ENCODE data around the gene EFNA2.

The EFNA2 gene

DNA sequence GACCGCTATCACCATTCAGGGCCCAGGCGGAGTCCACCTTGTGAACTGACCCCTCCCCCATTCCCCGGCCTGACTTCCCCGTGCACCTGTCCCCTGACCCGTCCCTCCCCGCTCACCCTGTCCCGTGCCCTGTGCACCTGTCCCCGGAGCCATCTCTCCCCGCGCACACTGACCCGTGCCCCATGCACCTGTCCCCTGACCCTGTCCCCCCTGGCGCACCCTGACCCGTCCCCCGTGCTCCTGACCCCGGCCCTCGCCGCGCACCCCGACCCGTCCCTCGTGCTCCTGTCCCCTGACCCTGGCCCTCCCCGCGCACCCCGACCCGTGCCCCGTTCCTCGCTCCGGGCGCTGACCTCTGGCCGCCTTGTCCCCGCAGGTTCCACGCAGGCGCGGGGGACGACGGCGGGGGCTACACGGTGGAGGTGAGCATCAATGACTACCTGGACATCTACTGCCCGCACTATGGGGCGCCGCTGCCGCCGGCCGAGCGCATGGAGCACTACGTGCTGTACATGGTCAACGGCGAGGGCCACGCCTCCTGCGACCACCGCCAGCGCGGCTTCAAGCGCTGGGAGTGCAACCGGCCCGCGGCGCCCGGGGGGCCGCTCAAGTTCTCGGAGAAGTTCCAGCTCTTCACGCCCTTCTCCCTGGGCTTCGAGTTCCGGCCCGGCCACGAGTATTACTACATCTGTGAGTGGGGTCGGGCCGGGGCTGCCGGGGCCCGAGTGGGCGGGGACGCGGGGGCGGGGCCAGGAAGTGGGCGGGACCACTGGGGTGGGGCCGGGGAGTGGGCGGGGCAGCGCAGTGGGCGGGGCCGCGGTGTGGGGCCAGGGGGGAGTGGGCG is 9.7 kb downstream of the EFNA2 start:
- TF ChIP-seq, protein P1, sequence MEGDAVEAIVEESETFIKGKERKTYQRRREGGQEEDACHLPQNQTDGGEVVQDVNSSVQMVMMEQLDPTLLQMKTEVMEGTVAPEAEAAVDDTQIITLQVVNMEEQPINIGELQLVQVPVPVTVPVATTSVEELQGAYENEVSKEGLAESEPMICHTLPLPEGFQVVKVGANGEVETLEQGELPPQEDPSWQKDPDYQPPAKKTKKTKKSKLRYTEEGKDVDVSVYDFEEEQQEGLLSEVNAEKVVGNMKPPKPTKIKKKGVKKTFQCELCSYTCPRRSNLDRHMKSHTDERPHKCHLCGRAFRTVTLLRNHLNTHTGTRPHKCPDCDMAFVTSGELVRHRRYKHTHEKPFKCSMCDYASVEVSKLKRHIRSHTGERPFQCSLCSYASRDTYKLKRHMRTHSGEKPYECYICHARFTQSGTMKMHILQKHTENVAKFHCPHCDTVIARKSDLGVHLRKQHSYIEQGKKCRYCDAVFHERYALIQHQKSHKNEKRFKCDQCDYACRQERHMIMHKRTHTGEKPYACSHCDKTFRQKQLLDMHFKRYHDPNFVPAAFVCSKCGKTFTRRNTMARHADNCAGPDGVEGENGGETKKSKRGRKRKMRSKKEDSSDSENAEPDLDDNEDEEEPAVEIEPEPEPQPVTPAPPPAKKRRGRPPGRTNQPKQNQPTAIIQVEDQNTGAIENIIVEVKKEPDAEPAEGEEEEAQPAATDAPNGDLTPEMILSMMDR (conservative IDR thresholded peaks at IDR 0.05; ENCODE audit: low read depth, low read length): no peak
- H3K4me3 ChIP-seq (ENCODE audit: low read length): no peak overlapping the region
- no peak for DNase-seq (ENCODE audit: low read depth)

DNA sequence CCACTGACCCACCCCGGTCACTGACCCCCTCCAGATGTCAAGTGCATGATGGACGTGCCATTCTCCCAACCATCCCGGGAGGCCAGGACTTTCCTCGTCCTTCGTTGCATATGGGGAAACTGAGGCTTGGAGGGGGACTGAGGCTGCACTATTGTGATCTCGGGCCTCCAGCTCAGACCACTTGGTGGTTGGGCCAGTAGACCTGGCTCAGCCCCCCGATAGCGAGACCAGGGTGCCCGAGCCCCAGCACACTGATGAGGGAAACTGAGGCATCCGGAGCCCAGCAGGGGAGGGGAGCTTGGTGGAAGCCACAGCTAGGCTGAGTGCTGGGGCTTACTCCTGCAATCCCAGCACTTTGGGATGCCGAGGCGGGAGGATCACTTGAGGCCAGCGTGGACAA is 10.4 kb downstream of the EFNA2 start:
- DNase-seq (ENCODE audit: low read depth): no peak
- TF ChIP-seq, protein P1 (conservative IDR thresholded peaks at IDR 0.05; ENCODE audit: low read depth, low read length): no peak
- H3K4me3 ChIP-seq (ENCODE audit: low read length): no peak overlapping the region

DNA sequence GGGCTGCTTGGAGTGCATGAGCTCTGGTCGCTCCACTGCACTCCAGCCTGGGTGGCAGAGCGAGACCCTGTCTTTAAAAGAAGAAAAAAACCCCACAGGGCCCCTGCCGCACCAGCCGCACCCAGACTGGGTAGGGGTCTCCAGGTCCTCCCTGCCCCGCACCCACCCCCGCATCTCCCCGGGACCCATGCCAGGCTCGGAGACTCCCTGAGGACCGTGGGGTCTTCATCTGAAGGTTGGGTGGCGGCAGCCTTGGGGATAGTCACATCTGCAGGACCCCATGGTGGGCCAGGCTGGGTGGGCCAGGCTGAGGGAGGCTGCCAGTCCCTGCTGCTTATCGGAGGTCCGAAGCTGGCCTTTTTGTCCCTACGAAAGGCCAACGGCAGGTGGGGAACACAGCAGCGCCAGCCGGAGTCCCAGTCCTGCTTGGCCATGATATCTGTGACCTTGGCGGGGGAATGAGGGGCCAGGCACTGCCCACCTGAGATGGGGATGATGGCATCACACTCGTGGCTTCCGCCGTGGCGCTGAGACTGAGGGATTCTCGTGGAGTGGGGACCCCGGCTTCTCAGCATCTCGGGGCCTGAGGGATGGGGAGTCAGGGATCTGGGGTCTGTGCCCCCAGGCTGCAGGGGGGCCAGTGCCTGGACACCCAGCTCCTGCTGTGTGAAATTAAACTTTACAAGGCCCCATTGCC is 11.1 kb downstream of the EFNA2 start:
- TF ChIP-seq, protein P1 (conservative IDR thresholded peaks at IDR 0.05; ENCODE audit: low read depth, low read length): no peak
- no peak for DNase-seq (ENCODE audit: low read depth)

DNA sequence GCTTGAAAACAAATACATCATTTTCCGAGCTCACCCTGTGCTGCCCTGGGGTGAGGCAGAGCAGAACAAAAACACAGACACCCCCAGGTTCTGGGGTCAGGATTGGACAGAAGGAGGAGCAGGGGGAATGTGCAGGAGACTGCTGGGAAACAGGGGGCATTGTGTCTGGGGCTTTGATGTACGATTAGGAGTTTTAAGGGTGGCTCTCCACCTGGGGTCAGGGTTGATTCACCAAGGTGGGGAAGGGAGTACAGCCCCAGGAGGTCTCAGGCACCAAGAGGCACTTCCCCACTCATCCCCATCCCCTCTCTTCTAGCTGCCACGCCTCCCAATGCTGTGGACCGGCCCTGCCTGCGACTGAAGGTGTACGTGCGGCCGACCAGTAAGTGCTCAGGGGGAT is 12.6 kb downstream of the EFNA2 start:
- DNase-seq (ENCODE audit: low read depth): no peak
- no peak overlapping the region for H3K4me3 ChIP-seq (ENCODE audit: low read length)
- TF ChIP-seq, protein P1 (conservative IDR thresholded peaks at IDR 0.05; ENCODE audit: low read depth, low read length): no peak

More for the DNA sequence above, 11.1 kb downstream of the EFNA2 start:
- no peak overlapping the region for H3K4me3 ChIP-seq (ENCODE audit: low read length)

DNA sequence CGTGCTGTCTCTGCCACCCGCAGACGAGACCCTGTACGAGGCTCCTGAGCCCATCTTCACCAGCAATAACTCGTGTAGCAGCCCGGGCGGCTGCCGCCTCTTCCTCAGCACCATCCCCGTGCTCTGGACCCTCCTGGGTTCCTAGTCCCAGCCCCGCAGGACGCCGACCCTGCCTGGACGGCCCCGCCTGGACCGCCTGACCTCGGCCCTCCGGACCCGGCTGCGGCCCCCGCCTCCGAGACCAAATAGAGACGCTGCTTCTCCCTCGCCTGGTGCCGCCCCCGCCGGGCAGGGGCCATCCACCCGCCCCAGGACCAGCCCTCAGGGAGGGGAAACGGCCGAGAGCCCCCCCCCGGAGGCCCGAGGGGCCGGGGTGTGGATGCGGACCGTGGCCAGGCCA is 14.1 kb downstream of the EFNA2 start:
- DNase-seq (ENCODE audit: low read depth): no peak
- TF ChIP-seq, protein P1 (conservative IDR thresholded peaks at IDR 0.05; ENCODE audit: low read depth, low read length): no peak
- H3K4me3 ChIP-seq (ENCODE audit: low read length): no peak overlapping the region

DNA sequence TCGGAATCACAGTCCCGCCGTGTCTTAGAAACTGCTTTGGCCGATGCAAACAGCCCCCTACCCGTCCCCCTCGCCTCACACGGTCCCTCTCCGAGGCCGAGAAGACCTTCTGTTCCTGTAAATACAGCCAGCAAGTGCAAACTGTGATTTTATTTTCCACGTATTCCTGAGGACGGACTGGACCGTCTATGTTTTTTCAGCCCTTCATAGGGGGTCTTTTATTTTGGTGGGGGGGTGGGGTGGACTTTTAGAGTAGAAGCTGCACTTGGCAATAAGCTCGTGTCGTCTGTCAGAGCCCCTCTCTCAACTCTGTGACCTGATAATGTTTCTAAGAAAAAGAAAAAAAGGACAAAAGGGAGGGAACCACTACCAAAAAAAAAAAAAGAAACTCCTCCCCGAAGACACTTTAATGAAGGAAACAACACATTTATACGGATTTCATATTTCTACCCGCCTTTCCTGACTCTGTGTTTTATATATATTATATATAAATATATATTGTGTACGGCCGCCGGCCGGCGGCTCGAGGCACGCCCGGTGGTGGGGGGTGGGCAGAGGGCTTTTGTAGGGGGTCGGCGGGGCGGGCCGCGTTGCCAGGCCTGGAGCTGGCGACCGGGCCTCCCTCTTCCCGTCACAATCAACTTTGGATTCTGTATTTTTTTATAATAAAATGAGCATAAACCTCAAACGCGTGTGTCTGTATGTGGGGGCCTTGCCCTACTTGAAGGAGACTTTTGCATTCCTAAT is 15.2 kb downstream of the EFNA2 start:
- H3K4me3 ChIP-seq (ENCODE audit: low read length): no peak overlapping the region
- TF ChIP-seq, protein P1 (conservative IDR thresholded peaks at IDR 0.05; ENCODE audit: low read depth, low read length): no peak
- no peak for DNase-seq (ENCODE audit: low read depth)

All from retinal pigment epithelial cell (primary cell).